SK-N-SH (cell line): ENCODE results near the gene VWA3A. TPM values are rescaled to one million over a fixed set of nuclear protein-coding genes. Genes with fewer than 3 reads are reported as not detected.

Source experiments
- CTCF ChIA-PET: fragments of 300-600, 350-600 bp; formaldehyde crosslinking; extraction: SDS; loops from one replicate; lab custom pipeline; 2021; lab: Yijun Ruan, JAX
- POLR2A ChIA-PET: fragments of 350-600 bp; sonication (Branson Sonifier 250); formaldehyde crosslinking; extraction: SDS; loops from one replicate; lab custom pipeline; 2020; ENCODE audit warnings: antibody characterized with exemption, inconsistent platforms; lab: Yijun Ruan, JAX
- DNase-seq: peaks from one replicate; pipeline ENCODE4 v3.0.0; 2012
- H2AFZ ChIP-seq: fragments of 200-600 bp; sonication (generic); 2 replicates; pipeline ENCODE4 v1.8.1; 2016; ENCODE audit warnings: antibody characterized with exemption, mild to moderate bottlenecking, low read depth
- H3F3A ChIP-seq: fragments of 200-600 bp; sonication (generic); replicated peaks from 2 replicates; pipeline ENCODE3; 2016; ENCODE audit warnings: antibody characterized with exemption, mild to moderate bottlenecking; ENCODE audit not compliant: insufficient read depth
- H3K27ac ChIP-seq, 2 experiments: fragments of 200-500 bp in 1 of 2; fragments of 200-600 bp in 1 of 2; sonication (Bioruptor generic) in 1 of 2; sonication (generic), shearing (Covaris generic) in 1 of 2; 2 replicates each; pipeline versions ENCODE4 v1.5.1 to v1.6.1; 2014 to 2016; ENCODE audit warnings: low read depth in 2 of 2, inconsistent platforms in 1 of 2, low read length in 1 of 2, mild to moderate bottlenecking in 1 of 2, mixed read lengths in 1 of 2
- H3K27me3 ChIP-seq: fragments of 200-600 bp; sonication (generic), shearing (Covaris generic); 2 replicates; pipeline ENCODE4 v1.6.1; 2016; ENCODE audit warnings: mixed run types; ENCODE audit not compliant: insufficient read depth
- H3K36me3 ChIP-seq, 2 experiments: fragments of 200-500 bp in 1 of 2; fragments of 200-600 bp in 1 of 2; sonication (Bioruptor generic) in 1 of 2; sonication (generic) in 1 of 2; replicated peaks in 1 of 2; 2 replicates each; pipeline versions ENCODE3 to v1.5.1; 2014 to 2016; ENCODE audit warnings: low read length in 1 of 2, mild to moderate bottlenecking in 1 of 2; ENCODE audit not compliant: insufficient read depth in 2 of 2, control insufficient read depth in 1 of 2
- H3K4me1 ChIP-seq, 2 experiments: fragments of 200-500 bp in 1 of 2; fragments of 200-600 bp in 1 of 2; sonication (Bioruptor generic) in 1 of 2; sonication (generic), shearing (Covaris generic) in 1 of 2; 2 replicates each; pipeline versions ENCODE4 v1.5.1 to v1.6.1; 2014 to 2016; ENCODE audit warnings: low read depth in 1 of 2, low read length in 1 of 2, mixed run types in 1 of 2; ENCODE audit not compliant: insufficient read depth in 2 of 2, control insufficient read depth in 1 of 2
- H3K4me2 ChIP-seq: fragments of 200-600 bp; sonication (generic), shearing (Covaris generic); 2 replicates; pipeline ENCODE4 v1.6.1; 2017; ENCODE audit warnings: mixed run types
- H3K4me3 ChIP-seq, 2 experiments: fragments of 200-500 bp in 1 of 2; fragments of 200-600 bp in 1 of 2; sonication (Bioruptor generic) in 1 of 2; sonication (generic), shearing (Covaris generic) in 1 of 2; 2 replicates each; pipeline versions ENCODE4 v1.5.1 to v1.8.1; 2014 to 2016; ENCODE audit warnings: low read depth in 2 of 2, inconsistent platforms in 1 of 2, low read length in 1 of 2, mild to moderate bottlenecking in 1 of 2, mixed read lengths in 1 of 2, moderate library complexity in 1 of 2
- H3K79me2 ChIP-seq: fragments of 200-600 bp; sonication (generic); 2 replicates; pipeline ENCODE4 v1.8.1; 2017; ENCODE audit warnings: mild to moderate bottlenecking; ENCODE audit not compliant: insufficient read depth
- H3K9ac ChIP-seq: fragments of 200-600 bp; sonication (generic); 2 replicates; pipeline ENCODE4 v1.6.1; 2017; ENCODE audit warnings: mixed run types
- H3K9me2 ChIP-seq: fragments of 200-600 bp; sonication (generic); 2 replicates; pipeline ENCODE4 v1.6.1; 2017; ENCODE audit warnings: mixed run types
- H3K9me3 ChIP-seq: fragments of 200-600 bp; sonication (generic); 2 replicates; pipeline ENCODE4 v1.6.1; 2017; ENCODE audit warnings: mixed run types, mild to moderate bottlenecking, moderate library complexity
- H4K20me1 ChIP-seq: fragments of 200-600 bp; sonication (generic); 2 replicates; pipeline ENCODE4 v1.6.1; 2017; ENCODE audit warnings: mild to moderate bottlenecking, mixed run types; ENCODE audit not compliant: insufficient read depth
- CHD2 ChIP-seq: fragments of 150-350 bp; IDR thresholded peaks from 2 replicates; pipeline ENCODE4 v1.6.1; 2018; ENCODE audit warnings: low read length; ENCODE audit not compliant: partially characterized antibody
- EP300 ChIP-seq, 2 experiments: IDR thresholded peaks; 2 replicates each; pipeline versions ENCODE4 v1.4.0 to v1.6.1; 2012; ENCODE audit warnings: borderline replicate concordance in 1 of 2, low read depth in 1 of 2, low read length in 1 of 2
- EZH2phosphoT487 ChIP-seq: fragments of 200-600 bp; sonication (generic); IDR thresholded peaks from 2 replicates; pipeline ENCODE4 v1.6.1; 2017; ENCODE audit warnings: low read depth, mixed run types, mild to moderate bottlenecking, antibody characterized with exemption, moderate library complexity, borderline replicate concordance
- FOSL2 ChIP-seq: IDR thresholded peaks from 2 replicates; pipeline ENCODE4 v1.4.0; 2012; ENCODE audit warnings: low read depth, mild to moderate bottlenecking, moderate library complexity, borderline replicate concordance
- FOXJ3 ChIP-seq: sonication (generic); formaldehyde crosslinking; IDR thresholded peaks from 2 replicates; pipeline ENCODE4 v1.5.1; 2020; ENCODE audit warnings: mild to moderate bottlenecking, missing genetic modification reagents
- FOXM1 ChIP-seq: IDR thresholded peaks from 2 replicates; pipeline ENCODE4 v1.4.0; 2012; ENCODE audit warnings: low read depth, mild to moderate bottlenecking
- GABPA ChIP-seq: IDR thresholded peaks from 2 replicates; pipeline ENCODE4 v1.4.0; 2012; ENCODE audit warnings: low read depth, mild to moderate bottlenecking
- GATA2 ChIP-seq: sonication (generic); formaldehyde crosslinking; IDR thresholded peaks from 2 replicates; pipeline ENCODE4 v1.5.0; 2020; ENCODE audit warnings: mild to moderate bottlenecking, missing genetic modification reagents
- JUND ChIP-seq: IDR thresholded peaks from 2 replicates; pipeline ENCODE4 v1.4.0; 2012
- NFIC ChIP-seq: IDR thresholded peaks from 2 replicates; pipeline ENCODE4 v1.4.0; 2012; ENCODE audit warnings: borderline replicate concordance
- NRF1 ChIP-seq: IDR thresholded peaks from 2 replicates; pipeline ENCODE4 v1.6.1; 2012; ENCODE audit warnings: low read depth, mild to moderate bottlenecking, low read length
- POLR2AphosphoS5 ChIP-seq: IDR thresholded peaks from 2 replicates; pipeline ENCODE4 v1.6.1; 2012; ENCODE audit warnings: low read depth, low read length
- RAD21 ChIP-seq: IDR thresholded peaks from 2 replicates; pipeline ENCODE4 v1.6.1; 2012; ENCODE audit warnings: mild to moderate bottlenecking, low read length
- RCOR1 ChIP-seq: fragments of 150-350 bp; IDR thresholded peaks from 2 replicates; pipeline ENCODE4 v1.6.1; 2017; ENCODE audit warnings: antibody characterized with exemption, low read length
- RXRA ChIP-seq: IDR thresholded peaks from 2 replicates; pipeline ENCODE4 v1.4.0; 2012; ENCODE audit warnings: low read depth, mild to moderate bottlenecking, borderline replicate concordance
- SIN3A ChIP-seq: IDR thresholded peaks from 2 replicates; pipeline ENCODE4 v1.6.1; 2012; ENCODE audit warnings: low read depth, mild to moderate bottlenecking, low read length, moderate library complexity, borderline replicate concordance
- TCF12 ChIP-seq: IDR thresholded peaks from 2 replicates; pipeline ENCODE4 v1.4.0; 2012
- TEAD4 ChIP-seq: IDR thresholded peaks from 2 replicates; pipeline ENCODE4 v1.4.0; 2012; ENCODE audit warnings: mild to moderate bottlenecking, borderline replicate concordance; ENCODE audit not compliant: insufficient read depth
- YY1 ChIP-seq: IDR thresholded peaks from 2 replicates; pipeline ENCODE4 v1.4.0; 2012; ENCODE audit warnings: low read depth, mild to moderate bottlenecking
- WGBS: methylation state at CpG from one replicate; pipeline ENCODE4 v1.1.6; 2017; ENCODE audit warnings: low lambda C conversion rate; 5-methylcytosine and 5-hydroxymethylcytosine counted together
- polyA plus RNA-seq, 3 experiments: library from polyadenylated mRNA; depleted of rRNA; stranded (reverse); fragments of >200 nt; gene quantifications; 2 replicates each; pipeline ENCODE4 v1.2.3, GENCODE V29; 2012
- TF ChIP-seq, protein P1 (sequence below): IDR thresholded peaks from 2 replicates; pipeline ENCODE4 v1.6.1; 2012; ENCODE audit warnings: mild to moderate bottlenecking, low read depth, low read length, moderate library complexity

The VWA3A gene
- polyA plus RNA-seq, 1 of the 3 experiments (the other 2 are of a cell fraction): not detected

DNA sequence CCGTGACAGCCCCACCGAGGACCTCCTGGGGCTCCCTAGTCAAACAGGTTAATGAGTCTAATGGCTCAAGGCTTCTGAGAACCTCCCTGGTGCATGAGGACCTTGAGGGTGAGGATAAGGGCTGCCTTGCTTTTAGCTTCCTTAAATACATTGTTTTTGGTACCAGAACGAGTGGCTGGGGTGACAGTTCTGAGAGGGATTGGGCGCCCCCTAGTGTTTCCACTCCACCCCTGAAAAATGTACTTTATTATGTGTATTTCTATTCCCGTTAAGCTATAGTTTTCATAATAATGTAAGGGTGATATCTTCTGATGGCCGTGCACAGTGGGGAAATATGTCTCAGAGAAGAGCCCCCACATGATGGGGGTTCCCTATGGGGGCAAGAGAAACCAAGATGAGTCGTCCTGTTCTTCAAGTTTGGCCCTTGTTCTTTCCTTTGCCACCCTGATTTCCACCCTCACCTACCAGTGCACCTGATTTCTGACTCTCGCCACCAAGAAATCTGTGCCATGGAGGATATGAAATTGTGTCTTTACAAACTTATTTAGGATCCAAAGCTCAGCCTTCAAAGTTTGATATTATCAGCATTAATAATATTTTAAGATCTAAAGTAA is 14.5 kb upstream of the VWA3A start (continued):
- TF ChIP-seq TEAD4 (no peak), NFIC (no peak), CHD2 (no peak), FOXM1 (no peak), JUND (no peak), SIN3A (no peak), RAD21 (peak; percentile 83), NRF1 (no peak), TCF12 (no peak)
- TF ChIP-seq, all 33 proteins: peak for 5

DNA sequence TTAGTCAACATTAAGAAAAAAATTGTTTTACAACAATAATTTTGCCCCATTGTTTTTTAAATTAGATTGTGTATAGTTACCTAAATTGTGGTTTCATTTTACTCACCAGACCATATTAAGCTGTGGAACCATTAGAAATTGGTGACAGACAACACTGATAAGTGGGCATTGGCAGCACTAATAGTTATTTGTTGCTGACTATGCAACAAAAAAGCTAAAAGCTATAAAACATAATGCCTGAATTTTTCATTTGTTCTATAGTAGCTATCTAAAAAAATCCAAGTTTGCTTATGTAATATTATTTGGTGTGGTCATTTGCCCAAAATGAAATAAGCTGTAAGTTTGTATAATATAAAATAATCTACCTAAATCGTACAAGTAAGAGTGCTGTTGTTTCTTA is 13.7 kb upstream of the VWA3A start:
- Histone ChIP-seq H3K36me3 (peaks cover 0 to 24% of the 10 kb centered on the region in 2 experiments), H3K9me3 (no peaks in the 10 kb centered on the region), H2AFZ (no peak overlapping the region), H3K27me3 (no peaks in the 10 kb centered on the region), H3K27ac (no peak overlapping the region), H3K4me1 (no peaks in the 10 kb centered on the region; a peak in 1 of 4 replicates), H3F3A (no peaks in the 10 kb centered on the region), H3K9me2 (no peaks in the 10 kb centered on the region), H3K4me2 (no peak overlapping the region), H3K4me3 (no peak overlapping the region), H4K20me1 (no peaks in the 10 kb centered on the region), H3K79me2 (0 out of 2 replicates have a peak, but pooled peaks cover under 1% of the 10 kb centered on the region), H3K9ac (no peak overlapping the region)
- ChIA-PET CTCF (interaction anchor here (0.7 to 6.0 kb wide), 31 partner anchors 8 to 475 kb away, joined by 3 to 209 read pairs (median 9); partner anchors contain the start of genes MOSMO, PDZD9, UQCRC2 and VWA3A), POLR2A (interaction anchor here (1.1 kb wide), 1 partner anchor 70 kb away, joined by 3 read pairs; no protein-coding TSS in a partner anchor)
- no peak for DNase-seq
- TF ChIP-seq FOXM1 (no peak), EP300 (IDR thresholded peaks at IDR 0.05; ENCODE audit: borderline replicate concordance in 1 of 2, low read depth in 1 of 2, low read length in 1 of 2) (no peak), YY1 (no peak)
- WGBS: 93% methylated on average over 1 of the region's 1 CpG

DNA sequence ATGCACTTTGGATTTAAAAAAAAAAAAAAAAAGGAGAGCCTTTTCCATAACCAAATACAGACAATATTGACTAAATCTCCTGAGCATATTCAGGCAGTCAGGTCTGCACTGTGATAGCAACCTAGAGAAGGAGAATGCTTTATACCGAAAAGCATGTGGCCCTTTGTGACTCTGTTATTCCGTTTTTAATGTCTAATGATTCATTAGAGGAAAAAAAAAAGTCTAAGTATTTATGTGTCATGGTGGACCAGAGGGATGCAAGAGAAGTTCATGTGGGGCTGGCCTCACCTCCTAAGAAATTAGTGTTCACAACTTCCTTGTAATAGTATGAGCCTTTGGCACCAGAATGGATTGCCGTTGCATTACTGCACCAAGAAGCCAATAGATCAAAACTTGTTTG is 11.3 kb upstream of the VWA3A start:
- H3K79me2 ChIP-seq: no peaks in the 10 kb centered on the region
- ChIA-PET CTCF (interaction anchor here (4.4 to 6.0 kb wide), 2 partner anchors 11 to 20 kb away, joined by 67 to 87 read pairs; partner anchors contain the start of gene VWA3A), POLR2A (no interaction called here)
- no peaks in the 10 kb centered on the region for H4K20me1 ChIP-seq
- no peaks in the 10 kb centered on the region; a peak in 1 of 4 replicates for H3K4me1 ChIP-seq
- H3K36me3 ChIP-seq: peaks cover 4 to 28% of the 10 kb centered on the region in 2 experiments
- DNase-seq: no peak
- H3K4me2 ChIP-seq: no peak overlapping the region
- H3K27ac ChIP-seq: no peak overlapping the region
- H3K9me2 ChIP-seq: no peaks in the 10 kb centered on the region
- 95% methylated on average over 3 of the region's 3 CpGs for WGBS
- H2AFZ ChIP-seq: no peak overlapping the region
- no peak overlapping the region for H3K9ac ChIP-seq
- no peaks in the 10 kb centered on the region for H3K9me3 ChIP-seq
- no peaks in the 10 kb centered on the region for H3F3A ChIP-seq
- TF ChIP-seq NRF1 (no peak), EZH2phosphoT487 (no peak), POLR2AphosphoS5 (no peak), GATA2 (CRISPR knock-in tag) (no peak), GABPA (no peak), TCF12 (no peak), EP300 (IDR thresholded peaks at IDR 0.05; ENCODE audit: borderline replicate concordance in 1 of 2, low read depth in 1 of 2, low read length in 1 of 2) (no peak), CHD2 (no peak), SIN3A (no peak), RCOR1 (no peak), TEAD4 (no peak), RXRA (no peak), FOSL2 (no peak), FOXJ3 (no peak)
- TF ChIP-seq, protein P1, sequence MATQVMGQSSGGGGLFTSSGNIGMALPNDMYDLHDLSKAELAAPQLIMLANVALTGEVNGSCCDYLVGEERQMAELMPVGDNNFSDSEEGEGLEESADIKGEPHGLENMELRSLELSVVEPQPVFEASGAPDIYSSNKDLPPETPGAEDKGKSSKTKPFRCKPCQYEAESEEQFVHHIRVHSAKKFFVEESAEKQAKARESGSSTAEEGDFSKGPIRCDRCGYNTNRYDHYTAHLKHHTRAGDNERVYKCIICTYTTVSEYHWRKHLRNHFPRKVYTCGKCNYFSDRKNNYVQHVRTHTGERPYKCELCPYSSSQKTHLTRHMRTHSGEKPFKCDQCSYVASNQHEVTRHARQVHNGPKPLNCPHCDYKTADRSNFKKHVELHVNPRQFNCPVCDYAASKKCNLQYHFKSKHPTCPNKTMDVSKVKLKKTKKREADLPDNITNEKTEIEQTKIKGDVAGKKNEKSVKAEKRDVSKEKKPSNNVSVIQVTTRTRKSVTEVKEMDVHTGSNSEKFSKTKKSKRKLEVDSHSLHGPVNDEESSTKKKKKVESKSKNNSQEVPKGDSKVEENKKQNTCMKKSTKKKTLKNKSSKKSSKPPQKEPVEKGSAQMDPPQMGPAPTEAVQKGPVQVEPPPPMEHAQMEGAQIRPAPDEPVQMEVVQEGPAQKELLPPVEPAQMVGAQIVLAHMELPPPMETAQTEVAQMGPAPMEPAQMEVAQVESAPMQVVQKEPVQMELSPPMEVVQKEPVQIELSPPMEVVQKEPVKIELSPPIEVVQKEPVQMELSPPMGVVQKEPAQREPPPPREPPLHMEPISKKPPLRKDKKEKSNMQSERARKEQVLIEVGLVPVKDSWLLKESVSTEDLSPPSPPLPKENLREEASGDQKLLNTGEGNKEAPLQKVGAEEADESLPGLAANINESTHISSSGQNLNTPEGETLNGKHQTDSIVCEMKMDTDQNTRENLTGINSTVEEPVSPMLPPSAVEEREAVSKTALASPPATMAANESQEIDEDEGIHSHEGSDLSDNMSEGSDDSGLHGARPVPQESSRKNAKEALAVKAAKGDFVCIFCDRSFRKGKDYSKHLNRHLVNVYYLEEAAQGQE: no peak
- no peak overlapping the region for H3K4me3 ChIP-seq
- H3K27me3 ChIP-seq: no peaks in the 10 kb centered on the region
